CD4-positive, CD25-positive, alpha-beta regulatory T cell (primary cell): ENCODE results near the gene U2AF1L4. TPM values are rescaled to one million over a fixed set of nuclear protein-coding genes. Genes with fewer than 3 reads are reported as not detected.
"Not testable (repeated sequence)": the region's sequence is repeated elsewhere in the genome, so short reads cannot be mapped to it uniquely, and the experiment has no call there.

Experiments
- ATAC-seq, 2 donors: fragments of 150-1000 bp; cut with Tn5 transposase; one replicate each; pipeline ENCODE4 v1.10.0; 2021; ENCODE audit warnings: low read depth in 2 of 2, moderate number of reproducible peaks in 2 of 2, moderate library complexity in 1 of 2
- DNase-seq, 3 donors: peaks; one replicate each; pipeline versions ENCODE4 v3.0.0 to v3.0.0-alpha.2; 2012 to 2022; ENCODE audit warnings: mixed read lengths in 1 of 3
- H3K27ac ChIP-seq: one replicate; pipeline ENCODE4 v1.7.0; 2013; ENCODE audit warnings: mild to moderate bottlenecking, low read length; ENCODE audit not compliant: insufficient read depth, poor library complexity, severe bottlenecking
- H3K27me3 ChIP-seq: one replicate; pipeline ENCODE4 v1.7.0; 2013; ENCODE audit warnings: low read length; ENCODE audit not compliant: control insufficient read depth, insufficient read depth
- H3K36me3 ChIP-seq: one replicate; pipeline ENCODE4 v1.7.0; 2013; ENCODE audit warnings: mild to moderate bottlenecking, low read length, moderate library complexity; ENCODE audit not compliant: control insufficient read depth, insufficient read depth
- H3K4me1 ChIP-seq: 2 replicates; pipeline ENCODE4 v1.7.0; 2013; ENCODE audit warnings: mild to moderate bottlenecking, low read length; ENCODE audit not compliant: insufficient read depth, control insufficient read depth, poor library complexity, severe bottlenecking
- H3K4me3 ChIP-seq: one replicate; pipeline ENCODE4 v1.7.0; 2013; ENCODE audit warnings: low read depth, mild to moderate bottlenecking, low read length, moderate library complexity
- H3K9me3 ChIP-seq, 2 experiments: 1 replicate in 1 of 2; 2 replicates in 1 of 2; pipeline ENCODE4 v1.7.0; 2013; ENCODE audit warnings: low read length in 2 of 2, mild to moderate bottlenecking in 1 of 2, moderate library complexity in 1 of 2; ENCODE audit not compliant: control insufficient read depth in 2 of 2
- H3K27ac Mint-ChIP-seq, 3 donors: one replicate each; pipeline ENCODE4 v1.8.0; 2020 to 2022; ENCODE audit warnings: mild to moderate bottlenecking in 3 of 3, mixed read lengths in 3 of 3, moderate library complexity in 2 of 3
- H3K27me3 Mint-ChIP-seq: one replicate; pipeline ENCODE4 v1.8.0; 2022; ENCODE audit warnings: mild to moderate bottlenecking, mixed read lengths
- H3K36me3 Mint-ChIP-seq: one replicate; pipeline ENCODE4 v1.8.0; 2020; ENCODE audit warnings: mixed read lengths
- H3K4me1 Mint-ChIP-seq, 4 donors: one replicate each; pipeline ENCODE4 v1.8.0; 2020 to 2022; ENCODE audit warnings: mixed read lengths in 4 of 4, mild to moderate bottlenecking in 1 of 4
- H3K4me3 Mint-ChIP-seq, 4 donors: one replicate each; pipeline ENCODE4 v1.8.0; 2020 to 2022; ENCODE audit warnings: mild to moderate bottlenecking in 4 of 4, mixed read lengths in 4 of 4, moderate library complexity in 3 of 4
- H3K9me3 Mint-ChIP-seq, 7 donors: one replicate each; pipeline ENCODE4 v1.8.0; 2020 to 2022; ENCODE audit warnings: mixed read lengths in 7 of 7, mild to moderate bottlenecking in 3 of 7, moderate library complexity in 2 of 7
- polyA plus RNA-seq, 4 donors: library from polyadenylated mRNA; unstranded; fragments of 300-500 nt; fragmentation: Illumina TruSeq; gene quantifications; one replicate each; pipeline ENCODE4 v1.2.3, GENCODE V29; 2021
- total RNA-seq: library from RNA; stranded (reverse); gene quantifications from one replicate; pipeline ENCODE4 v1.2.3, GENCODE V29; 2022

U2AF1L4 gene
- total and polyA plus RNA-seq, 5 donors from 2014 or later: 48.4 to 70.8 (median 62.6) TPM

GRCh38 chr19:35773020-35773806 is 28.0 kb upstream of the U2AF1L4 start:
- Histone ChIP-seq H3K27ac (no peak overlapping the region), H3K27me3 (no peaks in the 10 kb centered on the region), H3K9me3 (no peaks in the 10 kb centered on the region), H3K4me3 (no peak overlapping the region), H3K4me1 (peaks cover 17% of the 10 kb centered on the region), H3K36me3 (peaks cover 3% of the 10 kb centered on the region)
- Mint-ChIP-seq H3K27ac (no peak overlapping the region), H3K27me3 (no peaks in the 10 kb centered on the region), H3K36me3 (peaks cover 5% of the 10 kb centered on the region), H3K4me3 (peak overlapping the region in 1 of 4 donors; percentile 81), H3K9me3 (no peaks in the 10 kb centered on the region), H3K4me1 (peaks cover 4 to 28% (median 9%) of the 10 kb centered on the region in 4 donors)
- DNase-seq: no peak
- ATAC-seq: no peak

- H3K27me3 ChIP-seq, ATAC-seq, DNase-seq, H3K27ac Mint-ChIP-seq, H3K27me3 Mint-ChIP-seq, H3K4me3 Mint-ChIP-seq, H3K36me3 ChIP-seq, H3K9me3 Mint-ChIP-seq, H3K36me3 Mint-ChIP-seq, H3K4me3 ChIP-seq, H3K27ac ChIP-seq, H3K9me3 ChIP-seq: not testable (repeated sequence)
- peaks cover 17% of the 10 kb centered on the region for H3K4me1 ChIP-seq
- peaks cover 4 to 24% (median 9%) of the 10 kb centered on the region in 4 donors for H3K4me1 Mint-ChIP-seq
Observed at GRCh38 chr19:35772362-35772761, 27.1 kb upstream of the U2AF1L4 start.

GRCh38 chr19:35768082-35768421 is 22.8 kb upstream of the U2AF1L4 start:
- ATAC-seq (no peak), DNase-seq (no peak)
- H3K27me3 ChIP-seq: no peaks in the 10 kb centered on the region
- no peaks in the 10 kb centered on the region for H3K9me3 ChIP-seq
- H3K36me3 ChIP-seq: peaks cover 13% of the 10 kb centered on the region
- no peaks in the 10 kb centered on the region for H3K9me3 Mint-ChIP-seq
- H3K27ac Mint-ChIP-seq: peak overlapping the region in 1 of 3 donors; percentile 60
- no peak overlapping the region for H3K4me3 Mint-ChIP-seq
- peaks cover 0 to 3% (median 0%) of the 10 kb centered on the region in 4 donors for H3K4me1 Mint-ChIP-seq
- H3K27ac ChIP-seq: no peak overlapping the region
- no peaks in the 10 kb centered on the region for H3K27me3 Mint-ChIP-seq
- no peak overlapping the region for H3K4me3 ChIP-seq
- H3K4me1 ChIP-seq: no peaks in the 10 kb centered on the region
- H3K36me3 Mint-ChIP-seq: peaks cover 9% of the 10 kb centered on the region

- no peak overlapping the region for H3K27ac Mint-ChIP-seq
- H3K9me3 Mint-ChIP-seq: no peaks in the 10 kb centered on the region
- no peak overlapping the region for H3K4me3 Mint-ChIP-seq
- no peaks in the 10 kb centered on the region for H3K4me1 Mint-ChIP-seq
- Histone ChIP-seq H3K9me3 (no peaks in the 10 kb centered on the region), H3K36me3 (peaks cover 13% of the 10 kb centered on the region), H3K27me3 (no peaks in the 10 kb centered on the region), H3K4me3 (no peak overlapping the region), H3K4me1 (no peaks in the 10 kb centered on the region), H3K27ac (no peak overlapping the region)
- DNase-seq (no peak), ATAC-seq (no peak)
- H3K27me3 Mint-ChIP-seq: no peaks in the 10 kb centered on the region
- H3K36me3 Mint-ChIP-seq: peaks cover 9% of the 10 kb centered on the region
Observed at GRCh38 chr19:35767288-35768081, 22.3 kb upstream of the U2AF1L4 start.

- ATAC-seq (no peak), DNase-seq (no peak)
- H3K27me3 ChIP-seq: no peaks in the 10 kb centered on the region
- Mint-ChIP-seq H3K27me3 (no peaks in the 10 kb centered on the region), H3K9me3 (no peaks in the 10 kb centered on the region), H3K36me3 (peaks cover 15% of the 10 kb centered on the region), H3K27ac (no peak overlapping the region), H3K4me3 (peak overlapping the region in 1 of 4 donors; percentile 61), H3K4me1 (peaks cover 0 to 5% (median 0%) of the 10 kb centered on the region in 4 donors)
- no peaks in the 10 kb centered on the region for H3K9me3 ChIP-seq
- H3K4me3 ChIP-seq: no peak overlapping the region
- no peaks in the 10 kb centered on the region for H3K4me1 ChIP-seq
- H3K36me3 ChIP-seq: peaks cover 22% of the 10 kb centered on the region
- no peak overlapping the region for H3K27ac ChIP-seq
Observed at GRCh38 chr19:35766571-35767104, 21.4 kb upstream of the U2AF1L4 start.

- no peaks in the 10 kb centered on the region for H3K27me3 ChIP-seq
Observed at GRCh38 chr19:35764432-35765315, 19.5 kb upstream of the U2AF1L4 start.

GRCh38 chr19:35760711-35761349 is 15.6 kb upstream of the U2AF1L4 start:
- Histone ChIP-seq H3K27me3 (no peaks in the 10 kb centered on the region), H3K27ac (no peak overlapping the region), H3K9me3 (no peaks in the 10 kb centered on the region), H3K36me3 (peaks cover 22% of the 10 kb centered on the region), H3K4me3 (no peak overlapping the region), H3K4me1 (peaks cover 35% of the 10 kb centered on the region)
- H3K27me3 Mint-ChIP-seq: peaks cover 6% of the 10 kb centered on the region
- no peak overlapping the region for H3K27ac Mint-ChIP-seq
- H3K4me1 Mint-ChIP-seq: peaks cover 0 to 42% (median 6%) of the 10 kb centered on the region in 4 donors
- H3K4me3 Mint-ChIP-seq: peak overlapping the region in 2 of 4 donors; percentile 2 to 95
- H3K36me3 Mint-ChIP-seq: peaks cover 10% of the 10 kb centered on the region
- DNase-seq: no peak
- H3K9me3 Mint-ChIP-seq: no peaks in the 10 kb centered on the region
- no peak for ATAC-seq

More at GRCh38 chr19:35764432-35765315, 19.5 kb upstream of the U2AF1L4 start:
- no peaks in the 10 kb centered on the region for H3K27me3 Mint-ChIP-seq
- H3K27ac Mint-ChIP-seq: no peak overlapping the region
- Histone ChIP-seq H3K4me3 (no peak overlapping the region), H3K27ac (no peak overlapping the region), H3K9me3 (no peaks in the 10 kb centered on the region), H3K36me3 (peaks cover 28% of the 10 kb centered on the region), H3K4me1 (peaks cover 2% of the 10 kb centered on the region)
- H3K9me3 Mint-ChIP-seq: no peaks in the 10 kb centered on the region
- H3K4me3 Mint-ChIP-seq: peak overlapping the region in 1 of 4 donors; percentile 31
- H3K36me3 Mint-ChIP-seq: peaks cover 15% of the 10 kb centered on the region
- peaks cover 0 to 12% (median 0%) of the 10 kb centered on the region in 4 donors for H3K4me1 Mint-ChIP-seq
- DNase-seq (no peak), ATAC-seq (no peak)
